ENCODE results near the gene FHL2.
A peak's percentile ranks its signal among the peaks of the same experiment; 100 is the strongest.

FHL2 gene

GRCh38 chr2:105397953-105398335 is 907 bp downstream of the FHL2 start:
- no peak for DNase-seq (ENCODE audit: low read depth)

- no peak for DNase-seq (ENCODE audit: low read depth)
Measured at GRCh38 chr2:105397025-105397722, 1.7 kb downstream of the FHL2 start.

DNA sequence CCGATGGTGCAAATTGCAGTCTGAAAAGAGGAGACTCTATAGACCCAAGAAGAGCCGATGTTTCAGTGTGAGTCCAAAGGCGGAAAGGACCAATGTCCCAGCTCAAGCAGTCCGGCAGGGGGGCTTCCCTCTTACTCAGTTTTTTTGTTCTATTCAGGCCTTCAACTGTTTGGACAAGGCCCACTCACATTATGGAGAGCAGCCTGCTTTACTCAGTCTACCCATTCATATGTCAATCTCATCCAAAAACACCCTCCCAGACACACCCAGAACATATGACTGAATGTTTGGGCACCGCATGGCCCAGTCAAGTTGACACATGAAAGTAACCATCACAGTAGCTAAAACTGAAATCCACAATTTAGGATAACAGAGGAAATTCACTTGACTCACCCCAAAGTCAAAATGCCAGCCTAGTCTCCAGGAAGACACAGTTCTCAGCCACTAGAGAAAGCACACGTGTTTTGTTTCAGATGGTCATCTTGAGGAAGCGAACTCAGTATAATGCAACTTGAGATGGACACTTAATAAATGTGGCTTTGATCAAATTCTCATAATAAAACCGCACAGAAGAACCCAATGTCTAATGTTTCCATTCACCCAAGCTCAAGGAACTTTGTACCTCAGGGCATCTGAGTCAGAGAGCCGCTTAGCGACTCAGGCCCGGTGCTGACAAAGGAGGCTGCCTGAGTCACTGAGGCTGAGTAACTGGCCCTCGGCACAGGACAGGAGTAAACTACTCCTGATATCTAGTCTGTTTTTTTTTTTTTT is 2.4 kb downstream of the FHL2 start:
- DNase-seq (ENCODE audit: low read depth): peak; percentile 97

- DNase-seq (ENCODE audit: low read depth): peak; percentile 60
Measured at GRCh38 chr2:105395691-105396090, 3.2 kb downstream of the FHL2 start.

- DNase-seq (ENCODE audit: low read depth): peak; percentile 89
Measured at GRCh38 chr2:105394951-105395611, 3.8 kb downstream of the FHL2 start.

DNA sequence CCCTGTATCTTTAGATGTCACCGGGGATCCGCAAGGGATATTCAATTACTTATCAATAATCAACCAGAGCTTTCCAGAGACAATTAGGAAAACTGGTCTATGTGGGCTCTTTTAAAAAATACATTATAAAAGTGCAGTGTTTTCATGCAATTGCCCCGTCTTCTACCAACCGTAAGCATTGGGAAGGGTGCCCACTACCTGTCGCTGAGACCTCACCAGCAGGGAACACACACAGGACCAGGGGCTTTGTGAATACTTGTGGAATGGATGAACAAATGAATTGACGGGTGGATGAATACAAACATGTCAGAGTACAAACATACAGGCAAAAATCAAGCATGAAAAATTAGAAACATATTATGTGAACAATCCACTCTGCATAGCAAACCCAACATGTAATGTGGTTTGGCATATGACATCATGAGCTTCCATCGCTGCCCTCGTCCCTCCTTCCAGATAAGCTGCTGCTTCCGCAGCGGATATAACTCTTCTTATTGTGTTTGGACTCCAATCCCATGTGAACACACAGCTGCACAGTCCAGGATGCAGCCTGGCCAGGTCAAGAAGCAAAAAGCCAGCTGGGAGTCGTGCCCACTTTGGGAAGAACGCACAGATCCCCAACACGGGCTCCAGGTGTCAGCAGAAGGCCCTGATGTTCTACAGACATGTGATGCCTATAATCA is 5.3 kb downstream of the FHL2 start:
- DNase-seq (ENCODE audit: low read depth): peak; percentile 98

GRCh38 chr2:105391763-105392662 is 6.8 kb downstream of the FHL2 start:
- no peak for DNase-seq (ENCODE audit: low read depth)

DNA sequence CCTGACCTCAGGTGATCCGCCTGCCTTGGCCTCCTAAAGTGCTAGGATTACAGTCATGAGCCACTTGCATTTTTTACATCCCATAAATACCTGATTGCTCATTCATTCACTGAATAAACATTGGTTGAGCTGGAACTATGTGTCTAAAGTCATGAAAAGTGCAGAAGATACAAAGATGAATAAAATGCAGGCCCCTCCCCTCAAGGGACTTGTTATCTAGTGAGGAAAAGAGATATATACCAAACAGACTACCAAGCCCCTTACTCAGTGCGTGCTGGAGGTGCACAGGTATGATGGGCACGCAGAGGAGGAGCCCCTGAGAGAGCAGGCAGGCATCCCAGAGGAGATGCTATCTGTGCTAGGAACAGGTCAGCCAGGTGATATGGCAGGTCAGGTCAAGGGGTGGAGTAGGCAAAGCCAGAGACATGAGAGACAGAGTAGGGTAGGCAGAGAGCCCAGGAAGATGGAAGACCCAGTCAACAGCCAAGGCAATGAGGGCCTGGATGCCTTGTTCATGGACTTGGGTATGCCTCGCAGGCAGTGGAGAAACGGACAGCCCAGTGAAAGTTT is 7.7 kb downstream of the FHL2 start:
- peak; percentile 93 for DNase-seq (ENCODE audit: low read depth)

DNA sequence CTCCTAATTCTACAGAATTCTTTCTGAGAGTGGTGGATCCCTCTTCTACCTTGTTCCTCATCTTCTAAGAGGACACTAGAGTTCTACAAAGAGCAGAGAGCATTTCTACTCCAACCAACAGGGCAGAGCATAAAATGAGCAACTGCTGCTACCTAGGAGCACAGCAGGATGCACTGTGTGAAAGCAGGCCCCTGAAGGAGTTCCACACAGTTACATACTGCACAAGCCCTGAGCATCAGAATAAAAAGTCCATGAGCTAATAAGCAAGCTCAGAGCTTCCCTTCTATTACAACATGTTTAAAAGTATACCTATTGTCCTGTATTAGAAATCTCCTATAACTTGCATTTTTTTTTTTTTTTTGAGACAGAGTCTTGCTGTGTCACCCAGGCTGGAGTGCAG is 8.4 kb downstream of the FHL2 start:
- no peak for DNase-seq (ENCODE audit: low read depth)

- peak; percentile 96 for DNase-seq (ENCODE audit: low read depth)
Measured at GRCh38 chr2:105388971-105389381, 9.9 kb downstream of the FHL2 start.

DNA sequence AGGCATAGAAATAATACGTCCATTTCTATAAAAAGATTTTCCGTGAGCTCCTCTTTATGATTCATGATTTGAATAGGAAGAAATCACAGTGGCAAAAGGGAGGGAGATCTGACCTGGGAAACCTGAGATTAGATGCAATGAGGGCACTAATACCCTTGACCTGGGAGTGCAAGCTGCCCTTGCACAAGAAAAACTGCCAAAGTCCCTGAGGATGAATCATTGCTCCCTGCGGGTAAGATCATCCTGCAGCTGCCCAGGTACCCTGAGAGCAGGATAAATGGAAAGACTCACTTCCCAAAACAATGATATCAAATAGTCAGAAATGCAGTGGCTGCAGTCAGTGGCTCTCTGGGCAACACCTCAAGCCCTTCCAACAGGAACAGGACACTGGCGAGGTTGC is 11.6 kb downstream of the FHL2 start:
- peak; percentile 47 for DNase-seq (ENCODE audit: low read depth)

- peak; percentile 2 for DNase-seq (ENCODE audit: low read depth)
Measured at GRCh38 chr2:105385731-105386540, 12.9 kb downstream of the FHL2 start.

GRCh38 chr2:105384861-105385260 is 14.0 kb downstream of the FHL2 start:
- no peak for DNase-seq (ENCODE audit: low read depth)

DNA sequence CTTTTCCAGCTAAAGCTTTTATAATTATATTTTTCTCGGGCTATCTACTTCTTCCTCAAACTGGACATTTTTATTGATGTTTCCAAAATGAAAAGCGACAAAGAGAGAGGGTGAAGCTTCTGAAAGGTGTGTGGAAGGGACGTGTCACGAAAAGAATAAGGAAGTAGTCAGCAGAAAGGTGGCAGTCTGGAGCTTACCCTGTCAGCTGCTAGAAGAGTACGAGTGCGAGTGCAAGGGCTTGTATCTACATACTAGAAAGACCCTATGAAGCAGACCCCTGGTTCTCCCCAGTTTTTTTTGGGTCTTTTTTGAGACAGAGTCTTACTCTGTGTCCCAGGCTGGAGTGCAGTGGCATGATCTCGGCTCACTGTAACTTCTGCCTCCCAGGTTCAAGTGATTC is 14.6 kb downstream of the FHL2 start:
- DNase-seq (ENCODE audit: low read depth): no peak

DNA sequence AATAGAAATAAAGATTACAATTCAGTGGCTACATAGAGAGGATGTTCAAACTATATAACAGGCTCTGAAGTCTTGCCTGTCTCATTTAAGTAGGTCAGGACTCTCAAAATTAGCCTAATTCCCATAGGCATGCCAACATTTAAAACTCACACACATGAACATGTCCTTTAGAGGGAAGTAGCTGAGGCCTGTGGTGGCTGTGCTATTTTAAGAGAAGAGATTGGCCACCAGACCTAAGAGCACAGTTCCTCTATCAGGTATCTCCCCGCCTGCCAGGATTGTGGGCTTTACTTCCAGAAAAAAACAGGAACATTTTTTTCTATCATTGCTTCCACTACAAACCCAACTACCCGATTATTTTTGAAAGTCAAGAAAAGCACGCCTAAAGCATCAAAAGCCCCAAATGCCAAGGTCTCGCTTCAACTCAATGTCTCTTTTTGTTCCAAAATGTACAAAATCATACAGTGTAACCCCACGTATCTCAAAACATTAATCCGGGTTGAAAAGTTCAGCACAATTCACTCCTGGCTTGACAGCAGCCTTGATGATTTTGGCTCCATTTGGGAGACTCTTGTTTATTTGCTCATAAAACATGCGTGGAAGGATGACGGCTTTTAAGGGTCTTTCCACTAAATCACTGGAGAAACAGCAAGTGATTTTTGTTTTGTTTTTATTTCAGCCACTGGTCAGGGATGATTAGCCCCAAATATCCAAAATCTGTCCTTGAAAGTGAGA is 15.3 kb downstream of the FHL2 start:
- peak; percentile 40 for DNase-seq (ENCODE audit: low read depth)

DNA sequence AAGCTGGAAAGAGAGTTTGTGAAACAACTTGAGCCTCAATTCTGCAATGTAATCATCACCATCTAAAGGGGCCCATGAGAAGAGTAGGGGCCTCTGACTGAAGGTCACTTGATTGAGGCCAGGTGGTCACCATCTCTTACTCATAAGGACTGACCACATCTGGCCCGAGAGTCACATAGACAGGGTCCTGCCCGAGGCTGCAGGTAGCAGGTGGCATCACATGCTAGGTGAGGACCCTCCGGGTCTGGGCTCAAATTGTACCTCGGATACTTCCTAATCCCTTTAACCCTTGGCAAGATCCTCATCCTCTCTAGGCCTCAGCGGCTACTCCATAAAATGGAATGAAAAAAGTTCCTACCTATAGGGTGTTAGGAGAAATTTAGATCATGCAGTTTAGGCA is 16.7 kb downstream of the FHL2 start:
- no peak for DNase-seq (ENCODE audit: low read depth)

- DNase-seq (ENCODE audit: low read depth): no peak
Measured at GRCh38 chr2:105381101-105381668, 17.7 kb downstream of the FHL2 start.

GRCh38 chr2:105380432-105381100 is 18.3 kb downstream of the FHL2 start:
- DNase-seq (ENCODE audit: low read depth): peak; percentile 62
